GM12865 (cell line): ENCODE results near the gene TNRC6B.
A peak's percentile ranks its signal among the peaks of the same experiment; 100 is the strongest.

Source experiments
- DNase-seq: peaks from one replicate; pipeline ENCODE4 v3.0.0; 2010; ENCODE audit warnings: low read depth
- H3K4me3 ChIP-seq: 2 replicates; pipeline ENCODE4 v1.5.1; 2011; ENCODE audit warnings: mild to moderate bottlenecking, low read depth, low read length, control low read depth
- TF ChIP-seq, protein P1 (sequence below): IDR thresholded peaks from 2 replicates; pipeline ENCODE4 v1.5.1; 2011; ENCODE audit warnings: low read length, control low read depth, low read depth, inconsistent platforms; ENCODE audit not compliant: insufficient read depth; ENCODE audit errors: missing control alignments

Gene TNRC6B

DNA sequence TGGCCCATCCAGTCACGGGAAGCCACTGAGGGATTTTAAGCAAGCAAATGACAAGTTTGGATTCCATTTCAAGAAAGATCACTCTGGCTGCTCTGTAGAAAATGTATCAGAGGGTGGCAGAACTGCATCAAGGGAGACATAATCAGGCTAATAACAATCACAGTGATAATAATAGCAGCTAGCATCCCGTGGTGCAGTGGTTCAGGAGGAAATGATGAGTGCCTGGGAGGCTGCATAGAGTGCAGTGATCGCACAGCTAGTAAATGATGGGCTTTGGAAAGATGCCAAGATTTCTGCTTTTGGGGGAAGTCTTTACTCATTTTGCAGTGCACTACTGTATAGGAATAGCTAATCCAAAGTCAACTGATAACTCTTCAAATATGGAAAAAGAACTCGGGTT, 35.8 kb downstream of the TNRC6B start:
- TF ChIP-seq, protein P1, sequence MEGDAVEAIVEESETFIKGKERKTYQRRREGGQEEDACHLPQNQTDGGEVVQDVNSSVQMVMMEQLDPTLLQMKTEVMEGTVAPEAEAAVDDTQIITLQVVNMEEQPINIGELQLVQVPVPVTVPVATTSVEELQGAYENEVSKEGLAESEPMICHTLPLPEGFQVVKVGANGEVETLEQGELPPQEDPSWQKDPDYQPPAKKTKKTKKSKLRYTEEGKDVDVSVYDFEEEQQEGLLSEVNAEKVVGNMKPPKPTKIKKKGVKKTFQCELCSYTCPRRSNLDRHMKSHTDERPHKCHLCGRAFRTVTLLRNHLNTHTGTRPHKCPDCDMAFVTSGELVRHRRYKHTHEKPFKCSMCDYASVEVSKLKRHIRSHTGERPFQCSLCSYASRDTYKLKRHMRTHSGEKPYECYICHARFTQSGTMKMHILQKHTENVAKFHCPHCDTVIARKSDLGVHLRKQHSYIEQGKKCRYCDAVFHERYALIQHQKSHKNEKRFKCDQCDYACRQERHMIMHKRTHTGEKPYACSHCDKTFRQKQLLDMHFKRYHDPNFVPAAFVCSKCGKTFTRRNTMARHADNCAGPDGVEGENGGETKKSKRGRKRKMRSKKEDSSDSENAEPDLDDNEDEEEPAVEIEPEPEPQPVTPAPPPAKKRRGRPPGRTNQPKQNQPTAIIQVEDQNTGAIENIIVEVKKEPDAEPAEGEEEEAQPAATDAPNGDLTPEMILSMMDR: no peak
- H3K4me3 ChIP-seq: no peak overlapping the region
- no peak for DNase-seq

GRCh38 chr22:40215266-40215665, 37.5 kb downstream of the TNRC6B start:
- peak overlapping the region; percentile 34 for H3K4me3 ChIP-seq
- TF ChIP-seq, protein P1: no peak
- no peak for DNase-seq

GRCh38 chr22:40216041-40216756, 38.5 kb downstream of the TNRC6B start:
- peak overlapping the region; percentile 34 for H3K4me3 ChIP-seq
- DNase-seq: peak; percentile 72
- TF ChIP-seq, protein P1: no peak

DNA sequence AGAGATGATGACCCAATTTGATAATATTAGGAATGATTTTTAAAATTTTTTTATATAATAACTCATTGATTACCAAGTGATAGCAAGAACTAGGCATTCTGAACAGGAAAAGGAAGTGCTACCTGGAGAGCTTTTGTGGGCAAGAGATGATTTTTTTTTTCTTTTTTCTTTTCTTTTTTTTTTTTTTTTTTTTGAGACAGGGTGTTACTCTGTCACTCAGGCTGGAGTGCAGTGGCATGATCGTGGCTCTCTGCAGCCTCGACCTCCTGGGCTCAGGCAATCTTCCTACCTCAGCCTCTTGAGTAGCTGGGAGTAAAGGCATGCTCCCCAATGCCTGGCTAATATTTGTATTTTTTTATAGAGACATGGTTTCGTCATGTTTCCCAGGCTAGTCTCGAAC, 40.4 kb downstream of the TNRC6B start:
- no peak overlapping the region for H3K4me3 ChIP-seq
- DNase-seq: no peak
- TF ChIP-seq, protein P1: no peak

DNA sequence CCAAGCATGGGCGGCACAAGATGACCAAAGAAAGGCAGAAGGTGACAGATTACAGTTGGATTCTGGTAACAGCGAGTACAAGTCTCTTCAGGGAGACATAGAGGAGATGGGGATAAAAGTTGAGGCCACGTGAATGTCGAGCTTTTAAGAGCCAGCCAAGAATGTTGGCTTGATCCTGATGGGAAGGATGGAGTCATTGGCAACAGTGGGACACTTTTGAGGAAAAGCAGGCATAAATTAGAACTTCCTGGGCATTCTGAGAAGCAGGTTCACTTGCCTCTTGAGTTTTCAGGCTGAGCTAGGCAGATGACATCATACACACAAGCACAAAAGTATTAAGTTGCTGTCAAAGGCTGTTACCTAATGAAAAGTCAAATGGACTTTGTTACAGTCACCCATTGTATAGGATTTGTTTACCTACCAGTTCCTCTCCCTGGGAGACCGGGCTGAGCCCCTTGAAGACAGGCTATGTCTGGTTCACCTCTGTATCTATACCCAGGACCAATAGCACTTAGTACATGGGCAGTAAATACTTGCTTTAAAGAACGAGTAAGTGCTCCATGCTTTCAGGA, 41.1 kb downstream of the TNRC6B start:
- no peak for DNase-seq
- TF ChIP-seq, protein P1: no peak
- no peak overlapping the region for H3K4me3 ChIP-seq

- TF ChIP-seq, protein P1: no peak
- DNase-seq: no peak
These were observed 42.8 kb downstream of the TNRC6B start for GRCh38 chr22:40220316-40221054.

More at GRCh38 chr22:40220316-40221054, 42.8 kb downstream of the TNRC6B start:
- H3K4me3 ChIP-seq: no peak overlapping the region
